GM21786 (cell line): ENCODE results near the gene UBE2O.

Experiments
- ATAC-seq: cut with Tn5 transposase; IDR thresholded peaks from one replicate; pipeline ENCODE4 v1.9.1; 2021; ENCODE audit not compliant: unreplicated experiment

Gene UBE2O

GRCh38 chr17:76419576-76420260, 33.2 kb downstream of the UBE2O start:
- no peak for ATAC-seq

- no peak for ATAC-seq
Observed at GRCh38 chr17:76417499-76418143, 35.3 kb downstream of the UBE2O start.

GRCh38 chr17:76416899-76417298, 36.1 kb downstream of the UBE2O start:
- ATAC-seq: no peak

- no peak for ATAC-seq
Observed at GRCh38 chr17:76416457-76416856, 36.5 kb downstream of the UBE2O start.

GRCh38 chr17:76415786-76416185, 37.2 kb downstream of the UBE2O start:
- ATAC-seq: no peak

- no peak for ATAC-seq
Observed at GRCh38 chr17:76414334-76415295, 38.3 kb downstream of the UBE2O start.

- ATAC-seq: no peak
Observed at GRCh38 chr17:76411247-76411646, 41.7 kb downstream of the UBE2O start.

- no peak for ATAC-seq
Observed at GRCh38 chr17:76410328-76410965, 42.5 kb downstream of the UBE2O start.

- ATAC-seq: no peak
Observed at GRCh38 chr17:76408037-76408849, 44.7 kb downstream of the UBE2O start.

GRCh38 chr17:76407509-76407908, 45.4 kb downstream of the UBE2O start:
- no peak for ATAC-seq

- ATAC-seq: no peak
Observed at GRCh38 chr17:76405967-76406647, 46.8 kb downstream of the UBE2O start.

- ATAC-seq: no peak
Observed at GRCh38 chr17:76405607-76405966, 47.4 kb downstream of the UBE2O start.

- no peak for ATAC-seq
Observed at GRCh38 chr17:76404976-76405563, 47.9 kb downstream of the UBE2O start.

- ATAC-seq: no peak
Observed at GRCh38 chr17:76404256-76404655, 48.7 kb downstream of the UBE2O start.

- ATAC-seq: no peak
Observed at GRCh38 chr17:76402711-76403110, 50.2 kb downstream of the UBE2O start.

- ATAC-seq: no peak
Observed at GRCh38 chr17:76399175-76400172, 53.5 kb downstream of the UBE2O start.

- no peak for ATAC-seq
Observed at GRCh38 chr17:76398523-76399174, 54.3 kb downstream of the UBE2O start.
